AG20443 (cell line): Measurements from ENCODE around the gene NAP1L4.

Experiments
- DNase-seq: peaks from one replicate; pipeline ENCODE4 v3.0.0; 2012; ENCODE audit warnings: low spot score, mixed read lengths

The NAP1L4 gene

GRCh38 chr11:2992997-2993325 is 832 bp upstream of the NAP1L4 start:
- DNase-seq = no peak

- peak; percentile 79 for DNase-seq
Measured at GRCh38 chr11:2991452-2992233, 486 bp downstream of the NAP1L4 start.

- no peak for DNase-seq
Measured at GRCh38 chr11:2990617-2991451, 1.3 kb downstream of the NAP1L4 start.

GRCh38 chr11:2989551-2989950 is 2.6 kb downstream of the NAP1L4 start:
- no peak for DNase-seq

- DNase-seq = no peak
Measured at GRCh38 chr11:2989006-2989405, 3.1 kb downstream of the NAP1L4 start.

- DNase-seq = no peak
Measured at GRCh38 chr11:2987881-2988861, 4.0 kb downstream of the NAP1L4 start.

GRCh38 chr11:2983908-2984307 is 8.2 kb downstream of the NAP1L4 start:
- no peak for DNase-seq

GRCh38 chr11:2982214-2982613 is 9.9 kb downstream of the NAP1L4 start:
- DNase-seq = no peak

GRCh38 chr11:2981130-2981529 is 11.0 kb downstream of the NAP1L4 start:
- no peak for DNase-seq

GRCh38 chr11:2980168-2980840 is 11.8 kb downstream of the NAP1L4 start:
- DNase-seq = no peak

- DNase-seq = no peak
Measured at GRCh38 chr11:2977113-2977512, 15.0 kb downstream of the NAP1L4 start.

- DNase-seq = no peak
Measured at GRCh38 chr11:2976294-2977063, 15.7 kb downstream of the NAP1L4 start.

GRCh38 chr11:2975594-2975993 is 16.5 kb downstream of the NAP1L4 start:
- DNase-seq = peak; percentile 53

GRCh38 chr11:2974272-2974671 is 17.9 kb downstream of the NAP1L4 start:
- DNase-seq = no peak

GRCh38 chr11:2968341-2968900 is 23.7 kb downstream of the NAP1L4 start:
- no peak for DNase-seq

- DNase-seq = no peak
Measured at GRCh38 chr11:2964782-2965181, 27.3 kb downstream of the NAP1L4 start.

- no peak for DNase-seq
Measured at GRCh38 chr11:2963761-2964160, 28.4 kb downstream of the NAP1L4 start.

GRCh38 chr11:2963112-2963754 is 28.9 kb downstream of the NAP1L4 start:
- DNase-seq = no peak

GRCh38 chr11:2961080-2961479 is 31.0 kb downstream of the NAP1L4 start:
- DNase-seq = no peak

GRCh38 chr11:2960139-2960538 is 32.0 kb downstream of the NAP1L4 start:
- DNase-seq = no peak
